GM19238 (cell line): ENCODE results near the gene GPR18.

Experiments used
- DNase-seq: peaks from one replicate; pipeline ENCODE4 v3.0.0; 2011; ENCODE audit warnings: low spot score; ENCODE audit not compliant: insufficient read length

GPR18 gene

GRCh38 chr13:99208185-99208584 is 50.0 kb downstream of the GPR18 start:
- DNase-seq = no peak

GRCh38 chr13:99207511-99207910 is 50.7 kb downstream of the GPR18 start:
- no peak for DNase-seq

- no peak for DNase-seq
Observed at GRCh38 chr13:99206873-99207272, 51.3 kb downstream of the GPR18 start.

GRCh38 chr13:99206226-99206625 is 52.0 kb downstream of the GPR18 start:
- no peak for DNase-seq

- DNase-seq = no peak
Observed at GRCh38 chr13:99205621-99206220, 52.5 kb downstream of the GPR18 start.
